NCI-H82 (cell line): ENCODE data around the gene VWA5B1.
A peak's percentile ranks its signal among the peaks of the same experiment; 100 is the strongest.
"Not testable (repeated sequence)": the region's sequence is repeated elsewhere in the genome, so short reads cannot be mapped to it uniquely, and the experiment has no call there.

Experiments used
- DNase-seq: peaks from one replicate; lab custom pipeline; 2025; lab: John Stamatoyannopoulos, UW

Gene VWA5B1, protein sequence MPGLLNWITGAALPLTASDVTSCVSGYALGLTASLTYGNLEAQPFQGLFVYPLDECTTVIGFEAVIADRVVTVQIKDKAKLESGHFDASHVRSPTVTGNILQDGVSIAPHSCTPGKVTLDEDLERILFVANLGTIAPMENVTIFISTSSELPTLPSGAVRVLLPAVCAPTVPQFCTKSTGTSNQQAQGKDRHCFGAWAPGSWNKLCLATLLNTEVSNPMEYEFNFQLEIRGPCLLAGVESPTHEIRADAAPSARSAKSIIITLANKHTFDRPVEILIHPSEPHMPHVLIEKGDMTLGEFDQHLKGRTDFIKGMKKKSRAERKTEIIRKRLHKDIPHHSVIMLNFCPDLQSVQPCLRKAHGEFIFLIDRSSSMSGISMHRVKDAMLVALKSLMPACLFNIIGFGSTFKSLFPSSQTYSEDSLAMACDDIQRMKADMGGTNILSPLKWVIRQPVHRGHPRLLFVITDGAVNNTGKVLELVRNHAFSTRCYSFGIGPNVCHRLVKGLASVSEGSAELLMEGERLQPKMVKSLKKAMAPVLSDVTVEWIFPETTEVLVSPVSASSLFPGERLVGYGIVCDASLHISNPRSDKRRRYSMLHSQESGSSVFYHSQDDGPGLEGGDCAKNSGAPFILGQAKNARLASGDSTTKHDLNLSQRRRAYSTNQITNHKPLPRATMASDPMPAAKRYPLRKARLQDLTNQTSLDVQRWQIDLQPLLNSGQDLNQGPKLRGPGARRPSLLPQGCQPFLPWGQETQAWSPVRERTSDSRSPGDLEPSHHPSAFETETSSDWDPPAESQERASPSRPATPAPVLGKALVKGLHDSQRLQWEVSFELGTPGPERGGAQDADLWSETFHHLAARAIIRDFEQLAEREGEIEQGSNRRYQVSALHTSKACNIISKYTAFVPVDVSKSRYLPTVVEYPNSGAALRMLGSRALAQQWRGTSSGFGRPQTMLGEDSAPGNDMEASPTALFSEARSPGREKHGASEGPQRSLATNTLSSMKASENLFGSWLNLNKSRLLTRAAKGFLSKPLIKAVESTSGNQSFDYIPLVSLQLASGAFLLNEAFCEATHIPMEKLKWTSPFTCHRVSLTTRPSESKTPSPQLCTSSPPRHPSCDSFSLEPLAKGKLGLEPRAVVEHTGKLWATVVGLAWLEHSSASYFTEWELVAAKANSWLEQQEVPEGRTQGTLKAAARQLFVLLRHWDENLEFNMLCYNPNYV

DNA sequence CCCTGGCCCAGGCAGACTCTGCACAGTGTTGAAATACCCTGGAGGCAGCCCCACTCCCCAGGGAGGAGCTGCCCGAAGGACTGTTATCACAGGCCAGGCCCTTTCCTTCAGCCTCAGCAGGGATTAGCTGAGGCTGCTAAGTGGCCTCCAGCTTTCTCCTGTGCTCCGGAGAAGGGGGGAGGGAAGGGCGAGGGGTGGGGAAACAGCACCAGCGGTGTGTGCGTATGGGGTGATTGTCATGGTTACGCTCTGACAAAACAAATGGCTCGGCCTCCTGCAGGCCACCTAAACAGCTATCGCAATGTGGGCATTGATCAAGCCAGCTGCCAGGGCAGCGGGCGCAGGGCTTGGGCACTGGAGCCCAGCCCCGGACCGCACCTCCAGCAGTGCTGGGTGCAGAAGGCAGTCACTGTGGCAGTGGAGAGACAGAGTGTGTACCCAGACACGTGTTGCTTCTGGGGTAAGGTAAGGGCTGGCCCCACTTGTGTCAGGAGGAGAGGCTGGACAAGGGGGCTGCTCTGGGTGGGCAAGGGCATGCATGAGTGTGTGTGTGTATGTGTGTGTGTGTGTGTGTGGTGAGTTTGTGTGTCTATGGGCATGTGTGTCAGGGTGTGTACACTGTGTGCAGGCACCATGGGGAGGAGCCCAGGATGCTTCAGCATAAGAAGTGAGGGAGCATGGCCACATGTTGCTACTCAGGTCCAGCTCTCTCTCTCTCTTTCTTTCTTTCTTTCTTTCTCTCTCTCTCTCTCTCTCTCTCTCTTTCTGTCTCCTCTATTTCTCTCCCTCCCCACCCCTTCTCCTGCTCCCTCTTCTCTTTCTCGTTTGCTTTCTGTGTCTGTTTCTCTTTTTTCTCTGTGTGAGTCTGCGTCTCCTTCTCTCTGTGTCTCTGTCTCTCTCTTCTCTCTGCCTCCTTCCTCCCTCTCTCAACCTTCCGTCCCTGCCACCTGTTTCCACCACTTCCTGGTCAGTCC lies at the start of gene VWA5B1:
TSS of gene VWA5B1 (plus strand) at position 252 of the 974 bp plus-strand sequence. CDS start 19,727 bp downstream, outside the sequence.
- peak; percentile 94 for DNase-seq

DNA sequence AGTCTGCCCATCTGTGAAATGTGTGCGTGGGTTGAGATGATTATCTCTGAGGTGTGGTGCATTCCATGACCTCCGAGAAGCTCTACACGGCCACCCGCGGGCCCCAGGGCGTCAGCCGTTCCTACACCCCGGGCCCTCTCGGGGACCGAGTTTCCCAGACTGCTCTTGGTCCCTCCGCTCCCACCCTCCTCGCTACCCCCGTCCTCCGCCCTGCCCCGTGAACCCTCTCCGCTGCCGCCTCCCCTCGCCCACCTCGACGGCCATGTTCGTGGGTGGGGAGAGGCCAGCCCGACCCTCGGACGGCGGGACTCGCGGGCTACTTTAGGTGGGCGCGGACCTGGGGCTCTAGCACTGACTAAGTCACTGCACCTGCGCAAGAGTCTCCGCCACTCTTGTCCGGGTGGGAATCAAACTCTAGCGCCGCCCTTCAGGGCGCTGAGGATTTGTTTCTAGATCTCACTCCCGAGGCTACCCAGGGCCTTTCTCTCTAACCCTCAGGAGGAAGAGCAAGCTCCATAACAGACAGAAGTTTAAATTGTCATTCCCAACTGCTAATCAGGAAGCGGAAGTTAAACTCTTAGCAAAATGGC lies 47.7 kb upstream of the VWA5B1 start:
- no peak for DNase-seq

DNA sequence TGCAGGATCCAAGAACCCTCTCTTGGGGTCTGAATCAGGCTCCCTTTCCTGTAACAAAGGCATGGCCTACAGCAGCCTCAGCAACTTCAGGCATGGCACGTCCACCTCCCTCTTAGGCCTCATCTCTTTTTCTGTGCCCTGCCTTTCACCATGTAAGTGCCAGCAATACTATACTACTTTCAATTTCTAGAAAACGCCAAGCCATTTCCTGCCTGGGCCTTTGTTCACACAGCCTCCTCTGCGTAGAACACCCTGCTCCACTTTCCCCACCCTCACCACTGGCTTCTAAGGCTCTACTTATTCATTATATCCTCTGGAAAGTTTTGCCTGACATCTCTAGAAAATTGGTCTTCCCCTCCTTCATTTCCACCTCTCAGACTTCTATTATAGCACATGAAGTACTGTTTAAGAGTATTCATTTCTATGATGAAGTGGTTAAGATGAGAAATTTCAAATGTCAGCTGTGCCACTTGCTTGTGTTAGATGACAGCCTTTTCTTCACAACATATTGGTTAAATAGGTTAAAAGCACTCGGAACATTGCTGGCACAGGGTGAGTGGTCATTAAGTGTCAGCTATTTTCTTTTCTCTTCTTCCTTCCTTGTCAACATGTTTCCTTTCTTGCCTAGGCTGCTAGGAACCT lies 41.6 kb upstream of the VWA5B1 start:
- no peak for DNase-seq

DNA sequence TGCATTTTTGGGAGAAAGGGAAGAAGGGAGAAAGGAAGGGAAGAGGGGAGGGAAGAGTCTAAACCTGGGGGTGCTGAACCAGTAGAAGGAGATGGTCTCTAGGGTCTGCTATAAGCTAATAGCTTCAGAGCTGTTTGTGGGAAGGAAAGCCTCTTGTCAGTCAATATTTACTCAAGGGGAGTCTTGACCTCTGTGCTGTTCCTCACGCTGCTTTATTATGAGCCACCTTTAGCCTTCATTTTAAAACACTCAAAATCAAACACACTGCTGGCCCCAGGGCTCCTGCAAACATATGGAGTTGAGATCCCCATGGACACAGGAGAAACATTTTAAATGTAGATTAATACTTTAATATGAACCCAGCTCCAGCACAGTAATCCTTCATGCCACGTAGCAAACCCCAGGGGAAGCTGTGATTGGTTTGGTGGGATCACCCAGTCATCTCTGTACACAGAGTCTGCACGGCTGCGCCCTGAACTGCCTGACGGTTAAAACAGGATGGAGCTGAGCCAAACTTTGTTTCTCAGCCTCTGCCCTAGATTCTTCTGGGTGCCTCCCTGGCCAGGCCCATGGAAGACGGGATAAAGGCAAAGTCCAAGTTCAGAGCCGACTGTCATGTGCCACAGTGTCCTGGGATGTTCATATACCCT lies 40.2 kb upstream of the VWA5B1 start:
- peak; percentile 67 for DNase-seq

DNA sequence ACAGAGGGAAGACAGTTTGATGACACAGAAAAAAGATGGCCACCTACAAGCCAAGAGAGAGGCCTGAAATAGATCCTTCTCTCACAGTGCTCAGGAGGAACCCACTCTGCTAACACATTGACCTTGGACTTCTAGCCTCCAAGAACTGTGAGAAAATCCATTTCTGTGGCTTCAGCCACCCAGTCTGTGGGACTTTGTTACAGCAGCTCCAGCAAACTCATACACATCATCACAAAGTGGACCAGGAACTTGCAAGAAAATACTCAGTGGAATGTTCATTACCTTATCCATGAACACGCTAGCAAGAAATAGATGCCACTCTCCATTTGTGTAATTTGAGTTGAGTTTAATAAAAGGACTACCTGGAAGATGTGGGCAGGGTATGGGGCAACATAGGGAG lies 38.1 kb upstream of the VWA5B1 start:
- no peak for DNase-seq

DNA sequence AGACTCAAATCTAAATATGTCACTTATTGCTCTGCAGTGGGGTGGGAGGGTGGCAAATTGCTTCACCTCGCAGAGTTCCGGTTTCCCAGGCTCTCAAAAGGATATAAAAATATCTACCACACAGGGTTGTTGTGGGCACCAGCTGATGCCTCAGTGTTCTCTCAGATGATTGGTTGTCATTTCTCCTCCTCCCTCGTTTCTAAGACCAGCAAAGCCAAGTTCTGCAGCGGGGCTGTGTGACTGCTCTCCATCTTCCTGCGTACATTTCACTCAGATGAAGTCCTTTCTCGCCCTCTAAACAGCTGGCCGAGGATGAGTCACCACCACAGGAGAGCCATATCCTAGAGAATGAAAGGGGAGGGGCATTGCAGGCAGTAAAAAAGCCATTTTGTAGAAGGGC lies 35.0 kb upstream of the VWA5B1 start:
- DNase-seq: peak; percentile 26

DNA sequence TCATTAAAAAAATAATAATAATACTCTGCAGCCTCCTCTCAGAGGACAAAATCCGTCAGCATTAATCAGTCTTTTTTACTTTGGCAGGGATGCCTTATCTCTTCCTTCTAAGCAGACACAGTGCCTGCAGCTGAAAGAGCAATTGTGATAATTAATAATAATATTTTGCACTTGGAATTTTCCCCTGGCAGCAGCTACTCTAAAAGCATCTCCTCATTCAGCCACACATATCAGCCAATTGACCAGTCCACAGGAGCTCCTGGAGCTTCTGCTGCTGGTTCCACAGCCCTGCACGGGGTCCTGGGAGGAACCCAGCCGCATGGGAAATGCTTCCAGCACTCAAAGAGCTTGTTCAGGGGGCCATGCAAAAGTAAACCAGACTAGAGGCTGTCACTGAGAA lies 31.0 kb upstream of the VWA5B1 start:
- no peak for DNase-seq

DNA sequence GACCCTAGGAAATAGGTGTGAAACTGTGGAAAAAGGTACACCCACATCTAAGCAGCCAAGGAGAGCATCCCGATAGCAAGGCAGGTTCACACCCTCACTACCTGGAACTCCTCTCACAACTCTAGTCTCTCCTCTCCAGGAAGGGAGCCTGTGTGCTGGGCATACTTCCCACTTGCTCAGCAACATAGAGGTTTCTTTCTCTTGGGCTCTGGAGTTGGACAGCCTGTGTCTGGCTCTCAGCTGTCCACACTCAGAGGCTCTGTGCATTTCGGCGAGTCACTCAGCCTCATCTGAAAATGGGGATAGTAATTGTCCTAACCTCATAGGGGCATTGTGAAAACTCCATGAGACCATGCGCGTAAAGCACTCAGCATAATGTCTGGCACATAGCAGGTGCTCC lies 29.6 kb upstream of the VWA5B1 start:
- DNase-seq: no peak

DNA sequence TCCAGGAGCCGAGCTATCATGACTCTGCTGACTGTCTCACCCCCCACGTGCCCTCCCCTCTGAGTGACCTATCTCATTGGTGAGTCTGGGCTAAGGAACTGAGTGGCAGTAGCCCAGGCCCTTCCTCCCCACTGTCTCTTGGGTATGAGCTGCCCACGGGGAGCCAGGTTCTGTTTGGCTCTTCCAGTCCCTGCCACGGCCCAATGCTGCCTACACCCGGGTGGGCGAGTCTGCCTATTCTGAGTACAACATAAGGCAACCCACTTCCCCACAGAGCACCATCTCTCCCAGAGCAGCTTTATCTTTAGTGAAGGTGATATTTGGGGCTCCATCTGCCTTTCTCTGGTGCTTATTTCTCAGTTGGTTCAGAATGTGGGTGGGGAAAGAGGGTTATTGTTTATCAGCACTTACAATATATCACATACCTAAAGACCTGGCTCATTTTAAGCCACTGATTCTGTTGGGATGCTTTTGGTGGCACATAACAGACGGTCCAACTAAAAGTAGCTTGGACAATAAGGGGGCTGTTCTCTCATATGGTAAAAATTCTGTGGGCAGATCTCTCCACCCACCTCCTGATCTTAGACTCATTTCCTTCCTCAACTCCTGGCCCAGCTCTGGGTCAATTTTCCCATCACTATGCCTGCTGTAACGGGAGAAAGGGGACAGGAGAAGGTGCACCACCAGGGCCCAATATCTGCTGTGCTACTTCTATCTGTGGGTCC lies 27.7 kb upstream of the VWA5B1 start:
- no peak for DNase-seq

DNA sequence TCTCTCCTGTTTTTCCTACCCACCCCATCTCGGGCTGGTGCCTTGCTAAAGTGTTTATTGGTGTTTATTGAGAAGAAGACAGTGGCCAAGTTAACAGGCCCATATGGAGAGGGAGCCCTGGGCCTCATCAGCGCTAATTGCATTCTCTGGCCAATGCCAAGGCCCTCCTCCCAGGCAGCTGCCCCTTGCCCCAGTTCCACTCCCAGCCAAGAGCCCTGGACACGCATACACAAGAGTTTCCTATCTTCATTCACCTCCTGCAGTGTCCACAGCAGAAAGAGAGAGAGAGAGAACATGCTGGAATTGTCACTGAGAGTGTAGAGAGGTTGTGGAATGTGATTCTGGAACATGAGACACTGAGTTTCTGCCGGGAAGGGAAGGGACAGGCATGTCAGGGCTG lies 25.4 kb upstream of the VWA5B1 start:
- no peak for DNase-seq

DNA sequence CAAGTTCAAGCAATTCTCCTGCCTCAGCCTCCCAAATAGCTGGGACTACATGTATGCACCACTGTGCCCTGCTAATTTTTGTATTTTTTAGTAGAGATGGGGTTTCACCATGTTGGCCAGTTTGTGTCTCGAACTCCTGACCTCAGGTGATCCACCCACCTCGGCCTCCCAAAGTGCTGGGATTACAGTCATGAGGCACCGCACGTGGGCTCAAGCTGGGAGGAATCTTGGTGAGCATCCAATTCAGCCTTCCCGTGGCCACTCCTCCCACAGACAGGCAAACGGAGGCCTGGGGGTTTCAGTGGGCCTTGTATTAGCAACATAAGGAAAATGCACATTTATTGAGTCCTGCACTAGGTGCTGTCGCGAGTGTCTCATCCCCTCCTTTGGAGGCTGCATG lies 24.5 kb upstream of the VWA5B1 start:
- no peak for DNase-seq

DNA sequence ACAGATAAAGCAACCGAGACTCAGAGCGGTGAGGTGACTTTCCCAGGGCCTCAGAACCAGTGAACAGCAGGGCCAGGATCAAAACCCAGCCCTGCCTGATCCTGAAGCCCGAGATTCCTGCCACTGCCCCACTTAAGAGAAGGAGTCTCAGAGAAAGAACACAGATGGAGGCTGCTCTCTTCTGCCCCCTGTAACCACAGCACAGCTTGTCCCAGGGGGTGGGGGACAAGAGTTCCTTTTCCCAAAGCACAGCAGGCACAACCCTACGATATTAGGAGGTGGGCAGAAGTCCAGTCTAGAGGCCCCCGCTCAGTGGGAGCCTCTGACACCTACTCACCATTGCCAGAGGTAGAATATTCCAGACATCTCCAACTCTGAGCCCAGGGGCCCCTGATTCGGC lies 24.0 kb upstream of the VWA5B1 start:
- no peak for DNase-seq

DNA sequence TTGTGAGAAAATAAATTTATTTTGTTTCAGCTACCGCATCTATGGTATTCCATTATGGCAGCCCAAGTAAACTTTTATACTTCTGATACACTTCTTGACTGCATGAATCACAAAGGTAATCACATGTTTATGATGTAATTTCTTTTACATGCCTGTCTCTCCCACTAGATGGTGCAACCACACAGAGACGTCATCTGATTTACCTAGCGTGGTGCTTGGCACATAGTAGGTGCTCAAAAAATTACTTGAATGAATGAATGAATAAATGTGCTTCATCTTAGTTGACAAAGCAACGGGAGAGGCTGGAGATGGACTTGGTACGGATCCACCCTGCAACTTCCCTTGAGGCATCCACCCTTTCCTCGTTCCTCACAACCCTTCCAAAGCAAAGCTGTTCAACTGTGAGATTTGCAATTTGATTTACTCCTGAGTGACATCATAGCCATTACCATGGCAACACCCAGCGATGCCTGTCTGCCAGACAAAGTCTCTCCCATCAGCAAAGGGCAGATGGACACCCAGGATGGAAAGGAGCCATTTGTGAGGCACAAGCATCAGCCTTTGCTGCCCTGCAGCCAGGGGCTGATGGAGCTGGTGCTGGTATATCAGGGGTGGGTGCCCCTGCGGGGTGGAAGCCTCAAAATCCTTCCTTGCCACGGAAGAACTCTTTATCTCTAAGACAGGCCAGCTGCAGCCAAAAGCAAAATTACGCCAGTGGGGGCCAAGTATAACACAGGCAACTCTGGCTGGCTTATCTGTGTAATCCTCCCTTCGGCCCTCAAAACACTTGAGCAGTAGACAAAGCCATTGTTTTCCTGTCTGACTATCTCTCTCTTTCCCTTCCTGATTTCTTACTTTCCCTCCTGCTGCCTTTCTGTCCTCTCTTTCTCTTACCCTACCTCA lies 18.9 kb upstream of the VWA5B1 start:
- peak; percentile 39 for DNase-seq

DNA sequence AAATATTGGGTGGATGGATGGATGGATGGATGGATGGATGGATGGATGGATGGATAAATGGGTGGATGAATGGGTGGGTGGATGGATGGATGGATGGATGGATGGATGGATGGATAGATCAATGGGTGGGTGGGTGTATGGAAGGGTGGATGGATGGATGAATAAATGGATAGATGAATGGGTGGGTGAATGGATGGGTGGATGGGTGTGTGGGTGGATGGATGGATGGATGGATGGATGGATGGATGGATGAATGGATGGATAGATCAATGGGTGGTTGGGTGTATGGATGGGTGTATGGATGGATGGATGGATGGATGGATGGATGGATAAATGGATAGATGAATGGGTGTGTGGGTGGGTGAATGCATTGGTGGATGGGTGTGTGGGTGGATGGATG lies 17.0 kb upstream of the VWA5B1 start:
- not testable (repeated sequence) for DNase-seq

DNA sequence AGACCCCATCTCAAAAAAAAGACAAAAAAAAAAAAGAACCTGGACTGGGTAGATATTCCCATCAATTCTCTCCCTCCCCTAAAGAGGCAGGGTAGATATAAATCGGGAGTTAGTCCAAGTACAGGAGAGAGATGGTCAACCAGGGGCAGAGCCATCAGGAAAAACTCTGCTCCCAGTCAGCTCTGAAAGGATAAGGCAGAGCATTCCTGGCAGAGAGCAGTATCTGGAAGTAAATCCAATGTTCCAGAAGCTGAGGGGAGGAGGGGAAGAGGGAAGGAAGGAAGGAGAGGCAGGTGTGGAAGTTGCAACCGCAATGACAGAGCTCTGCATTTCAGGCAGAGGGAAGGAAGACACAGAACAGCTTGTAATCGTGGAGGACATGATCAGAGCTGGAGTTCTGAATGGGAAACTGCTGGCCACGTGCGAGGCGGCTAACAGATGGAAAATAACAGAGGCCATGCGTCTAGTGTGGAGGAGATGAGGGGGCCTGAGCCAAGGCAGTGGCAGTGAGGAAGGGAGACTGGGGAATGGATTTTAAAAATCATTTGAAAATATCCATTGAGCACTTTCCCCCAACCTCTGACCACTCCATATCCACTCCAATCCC lies 15.3 kb upstream of the VWA5B1 start:
- no peak for DNase-seq

DNA sequence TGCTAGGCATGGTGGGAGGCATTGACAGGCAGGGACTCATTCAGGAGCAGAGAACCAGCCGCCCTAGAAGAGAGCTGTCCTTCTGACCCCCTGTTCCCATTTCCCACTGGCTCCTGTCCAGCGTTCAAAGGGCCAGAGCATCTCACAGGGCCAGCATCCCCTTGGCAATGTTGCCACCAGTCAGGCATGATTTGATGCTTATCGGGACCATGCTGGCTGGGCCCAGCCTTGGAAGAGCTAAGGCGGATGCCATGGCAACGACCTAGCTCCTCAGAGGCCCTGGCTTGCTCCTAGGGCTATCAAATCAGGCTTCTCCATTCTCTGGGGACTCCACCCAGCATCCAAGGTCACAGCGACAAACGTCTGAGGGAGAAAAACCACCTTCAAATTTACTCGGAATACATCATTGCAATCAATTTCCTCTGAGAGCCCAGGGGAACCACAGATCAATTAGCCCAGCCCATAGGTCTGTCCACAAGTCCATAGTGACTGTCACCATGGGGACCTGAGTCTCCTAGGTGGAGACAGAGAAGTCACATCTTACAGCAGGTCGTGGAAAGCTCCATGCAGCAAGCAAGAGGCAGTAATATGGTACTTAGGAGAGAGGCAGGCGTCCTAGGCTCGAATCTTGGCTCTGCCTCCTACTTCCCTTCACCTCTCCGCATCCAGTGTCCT lies 14.1 kb upstream of the VWA5B1 start:
- DNase-seq: no peak

DNA sequence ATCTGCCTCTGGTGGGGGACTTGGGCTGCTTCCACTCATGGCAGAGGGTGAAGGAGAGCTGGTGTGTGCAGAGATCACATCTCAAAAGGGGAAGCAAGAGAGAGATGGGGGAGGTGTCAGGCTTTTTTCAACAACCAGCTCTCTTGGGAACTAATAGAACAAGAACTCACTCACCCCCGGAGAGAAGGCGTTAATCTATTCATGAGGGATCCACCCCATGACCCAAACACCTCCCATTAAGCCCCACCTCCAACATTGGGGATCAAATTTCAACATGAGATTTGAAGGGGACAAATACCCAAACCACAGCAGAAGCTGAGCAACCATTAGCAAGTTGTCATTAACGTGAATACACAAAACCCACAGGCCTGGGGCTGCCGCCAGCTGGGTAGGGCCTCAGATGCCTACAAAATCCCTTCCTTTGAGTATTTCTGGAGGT lies 12.0 kb upstream of the VWA5B1 start:
- DNase-seq: no peak
